GM18505 (cell line): ENCODE measurements around the gene COMMD4.
"Not testable (repeated sequence)": the region's sequence is repeated elsewhere in the genome, so short reads cannot be mapped to it uniquely, and the experiment has no call there.

Source experiments
- ATAC-seq: cut with Tn5 transposase; IDR thresholded peaks from one replicate; pipeline ENCODE4 v1.9.1; 2021; ENCODE audit not compliant: unreplicated experiment
- POLR2A ChIP-seq: IDR thresholded peaks from 4 replicates; pipeline ENCODE4 v1.6.1; 2011; ENCODE audit warnings: borderline replicate concordance; ENCODE audit not compliant: insufficient read depth, insufficient read length; ENCODE audit errors: extremely low read depth

The COMMD4 gene

GRCh38 chr15:75321711-75322110 is 14.2 kb upstream of the COMMD4 start:
- TF ChIP-seq POLR2A, result no peak
- no peak for ATAC-seq

- TF ChIP-seq POLR2A, result no peak
- ATAC-seq, result no peak
These were observed 9.9 kb upstream of the COMMD4 start for GRCh38 chr15:75325922-75326321.

GRCh38 chr15:75327005-75327404 is 8.9 kb upstream of the COMMD4 start:
- ATAC-seq, result no peak
- no peak for TF ChIP-seq POLR2A

- no peak for TF ChIP-seq POLR2A
- ATAC-seq, result no peak
These were observed 8.4 kb upstream of the COMMD4 start for GRCh38 chr15:75327491-75327890.

GRCh38 chr15:75328493-75329314 is 7.2 kb upstream of the COMMD4 start:
- no peak for ATAC-seq
- TF ChIP-seq POLR2A, result no peak

- TF ChIP-seq POLR2A, result no peak
- ATAC-seq, result no peak
These were observed 6.3 kb upstream of the COMMD4 start for GRCh38 chr15:75329571-75329970.

- not testable (repeated sequence) for ATAC-seq
These were observed 3.8 kb upstream of the COMMD4 start for GRCh38 chr15:75332093-75332492.

- ATAC-seq, result not testable (repeated sequence)
These were observed 2.0 kb upstream of the COMMD4 start for GRCh38 chr15:75333654-75334419.

GRCh38 chr15:75335313-75335704 is 554 bp upstream of the COMMD4 start:
- ATAC-seq, result no peak
- TF ChIP-seq POLR2A, result no peak

- ATAC-seq, result no peak
These were observed 2.9 kb downstream of the COMMD4 start for GRCh38 chr15:75338661-75339240.

GRCh38 chr15:75339531-75340240 is 3.8 kb downstream of the COMMD4 start:
- TF ChIP-seq POLR2A, result no peak
- ATAC-seq, result no peak

More at GRCh38 chr15:75338661-75339240, 2.9 kb downstream of the COMMD4 start:
- no peak for TF ChIP-seq POLR2A

GRCh38 chr15:75342221-75342620 is 6.4 kb downstream of the COMMD4 start:
- ATAC-seq, result no peak

GRCh38 chr15:75343953-75344352 is 8.1 kb downstream of the COMMD4 start:
- ATAC-seq, result not testable (repeated sequence)

More at GRCh38 chr15:75342221-75342620, 6.4 kb downstream of the COMMD4 start:
- TF ChIP-seq POLR2A, result no peak
